WTC11 (cell line): ENCODE measurements around the gene CFAP58. TPM values are rescaled to one million over a fixed set of nuclear protein-coding genes. Genes with fewer than 3 reads are reported as not detected.

ENCODE experiments used
- ATAC-seq: fragments of 200-7000 bp; cut with Tn5 transposase; 2 replicates; pipeline ENCODE4 v1.10.0; 2021; ENCODE audit warnings: mild to moderate bottlenecking, moderate library complexity
- CTCF ChIA-PET: fragments of 300-600 bp; sonication (Branson Sonifier 250); formaldehyde crosslinking; loops from one replicate; lab custom pipeline; 2021; ENCODE audit warnings: antibody characterized with exemption; lab: Charles Lee
- POLR2A ChIA-PET: fragments of 350-600 bp; sonication (Branson Sonifier 250); formaldehyde crosslinking; loops from one replicate; lab custom pipeline; 2021; ENCODE audit warnings: antibody characterized with exemption; lab: Charles Lee
- DNase-seq: peaks from one replicate; pipeline ENCODE4 v3.0.0; 2021; ENCODE audit warnings: low spot score
- H3K27ac Mint-ChIP-seq: 2 replicates; pipeline ENCODE4 v1.8.0; 2021; ENCODE audit warnings: mixed read lengths
- H3K27me3 Mint-ChIP-seq: 2 replicates; pipeline ENCODE4 v1.8.0; 2021; ENCODE audit warnings: low read depth, mild to moderate bottlenecking, moderate library complexity, mixed read lengths
- H3K36me3 Mint-ChIP-seq: 2 replicates; pipeline ENCODE4 v1.8.0; 2021; ENCODE audit warnings: mixed read lengths
- H3K4me1 Mint-ChIP-seq: 2 replicates; pipeline ENCODE4 v1.8.0; 2022; ENCODE audit warnings: mixed read lengths
- H3K4me3 Mint-ChIP-seq: 2 replicates; pipeline ENCODE4 v1.8.0; 2021; ENCODE audit warnings: mild to moderate bottlenecking, moderate library complexity, mixed read lengths
- H3K9me3 Mint-ChIP-seq: 2 replicates; pipeline ENCODE4 v1.8.0; 2021; ENCODE audit warnings: mixed read lengths
- AFF4 ChIP-seq: sonication (generic); formaldehyde crosslinking; IDR thresholded peaks from 2 replicates; pipeline ENCODE4 v1.8.1; 2023; ENCODE audit warnings: mild to moderate bottlenecking, missing genetic modification reagents, borderline replicate concordance
- CREB1 ChIP-seq: sonication (generic); formaldehyde crosslinking; IDR thresholded peaks from 2 replicates; pipeline ENCODE4 v1.8.0; 2023; ENCODE audit warnings: mild to moderate bottlenecking, missing genetic modification reagents
- FOXJ3 ChIP-seq: sonication (generic); formaldehyde crosslinking; IDR thresholded peaks from 2 replicates; pipeline ENCODE4 v1.9.0; 2021; ENCODE audit warnings: missing genetic modification reagents, mild to moderate bottlenecking, borderline replicate concordance
- FOXP1 ChIP-seq: sonication (generic); formaldehyde crosslinking; IDR thresholded peaks from 2 replicates; pipeline ENCODE4 v1.8.0; 2022; ENCODE audit warnings: missing genetic modification reagents, mild to moderate bottlenecking, moderate library complexity, borderline replicate concordance
- GTF2I ChIP-seq: fragments of 250-450 bp; sonication (Bioruptor Pico); conservative IDR thresholded peaks from 2 replicates; pipeline ENCODE4 v1.4.0; 2021; ENCODE audit warnings: mild to moderate bottlenecking
- IRF2 ChIP-seq: sonication (generic); formaldehyde crosslinking; IDR thresholded peaks from 2 replicates; pipeline ENCODE4 v1.8.0; 2022; ENCODE audit warnings: low read depth, missing genetic modification reagents, borderline replicate concordance
- MLX ChIP-seq: sonication (generic); formaldehyde crosslinking; IDR thresholded peaks from 2 replicates; pipeline ENCODE4 v1.8.1; 2023; ENCODE audit warnings: mild to moderate bottlenecking, missing genetic modification reagents, moderate library complexity
- OVOL2 ChIP-seq: fragments of 250-450 bp; sonication (Bioruptor Pico); IDR thresholded peaks from 2 replicates; pipeline ENCODE4 v1.9.0; 2021; ENCODE audit warnings: mild to moderate bottlenecking, borderline replicate concordance
- PREB ChIP-seq: sonication (generic); formaldehyde crosslinking; IDR thresholded peaks from 2 replicates; pipeline ENCODE4 v1.8.1; 2022; ENCODE audit warnings: mild to moderate bottlenecking, missing genetic modification reagents, moderate library complexity, borderline replicate concordance
- ZNF532 ChIP-seq: fragments of 250-450 bp; sonication (Bioruptor Pico); IDR thresholded peaks from 2 replicates; pipeline ENCODE4 v1.9.0; 2021; ENCODE audit warnings: mild to moderate bottlenecking, borderline replicate concordance
- ZNF671 ChIP-seq: fragments of 250-450 bp; sonication (Bioruptor Pico); IDR thresholded peaks from 2 replicates; pipeline ENCODE4 v1.8.0; 2021; ENCODE audit warnings: mild to moderate bottlenecking
- total RNA-seq: library from RNA; stranded (reverse); gene quantifications from 3 replicates; pipeline ENCODE4 v1.2.3, GENCODE V29; 2021
- TF ChIP-seq, protein P1 (sequence below): sonication (generic); formaldehyde crosslinking; IDR thresholded peaks from 2 replicates; pipeline ENCODE4 v1.8.0; 2023; ENCODE audit warnings: missing genetic modification reagents
- TF ChIP-seq, protein P2 (sequence below): sonication (generic); formaldehyde crosslinking; IDR thresholded peaks from 2 replicates; pipeline ENCODE4 v1.8.1; 2022; ENCODE audit warnings: missing genetic modification reagents, borderline replicate concordance
- TF ChIP-seq, protein P3 (sequence below): sonication (generic); formaldehyde crosslinking; IDR thresholded peaks from 2 replicates; pipeline ENCODE4 v1.8.0; 2023; ENCODE audit warnings: missing genetic modification reagents, mild to moderate bottlenecking, borderline replicate concordance
- TF ChIP-seq, protein P4 (sequence below): fragments of 250-450 bp; sonication (Bioruptor Pico); IDR thresholded peaks from 2 replicates; pipeline ENCODE4 v1.8.0; 2021; ENCODE audit warnings: mild to moderate bottlenecking

Gene CFAP58
- total RNA-seq, 1 experiment from 2014 or later, result 1.0 TPM

GRCh38 chr10:104307576-104308438 is 45.8 kb upstream of the CFAP58 start:
- Mint-ChIP-seq H3K9me3 (peaks cover 20% of the 10 kb centered on the region), H3K4me3 (no peak overlapping the region), H3K36me3 (peaks cover 22% of the 10 kb centered on the region), H3K27ac (peak overlapping the region; percentile 34; the same call in 1 of the 2 replicates), H3K27me3 (peaks cover 3% of the 10 kb centered on the region; the same call in 1 of the 2 replicates), H3K4me1 (peaks cover 6% of the 10 kb centered on the region)
- ATAC-seq (no peak), DNase-seq (no peak)
- ChIA-PET CTCF (interaction anchor here (0.5 to 3.7 kb wide), 13 partner anchors 7 to 307 kb away, joined by 3 to 55 read pairs (median 19); partner anchors contain the start of genes CFAP58 and ITPRIP), POLR2A (interaction anchor here (0.7 to 2.8 kb wide), 2 partner anchors 8 to 30 kb away, joined by 3 to 9 read pairs; partner anchors contain the start of gene ITPRIP)
- TF ChIP-seq, protein P1, sequence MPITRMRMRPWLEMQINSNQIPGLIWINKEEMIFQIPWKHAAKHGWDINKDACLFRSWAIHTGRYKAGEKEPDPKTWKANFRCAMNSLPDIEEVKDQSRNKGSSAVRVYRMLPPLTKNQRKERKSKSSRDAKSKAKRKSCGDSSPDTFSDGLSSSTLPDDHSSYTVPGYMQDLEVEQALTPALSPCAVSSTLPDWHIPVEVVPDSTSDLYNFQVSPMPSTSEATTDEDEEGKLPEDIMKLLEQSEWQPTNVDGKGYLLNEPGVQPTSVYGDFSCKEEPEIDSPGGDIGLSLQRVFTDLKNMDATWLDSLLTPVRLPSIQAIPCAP, result no peak
- TF ChIP-seq, protein P2, sequence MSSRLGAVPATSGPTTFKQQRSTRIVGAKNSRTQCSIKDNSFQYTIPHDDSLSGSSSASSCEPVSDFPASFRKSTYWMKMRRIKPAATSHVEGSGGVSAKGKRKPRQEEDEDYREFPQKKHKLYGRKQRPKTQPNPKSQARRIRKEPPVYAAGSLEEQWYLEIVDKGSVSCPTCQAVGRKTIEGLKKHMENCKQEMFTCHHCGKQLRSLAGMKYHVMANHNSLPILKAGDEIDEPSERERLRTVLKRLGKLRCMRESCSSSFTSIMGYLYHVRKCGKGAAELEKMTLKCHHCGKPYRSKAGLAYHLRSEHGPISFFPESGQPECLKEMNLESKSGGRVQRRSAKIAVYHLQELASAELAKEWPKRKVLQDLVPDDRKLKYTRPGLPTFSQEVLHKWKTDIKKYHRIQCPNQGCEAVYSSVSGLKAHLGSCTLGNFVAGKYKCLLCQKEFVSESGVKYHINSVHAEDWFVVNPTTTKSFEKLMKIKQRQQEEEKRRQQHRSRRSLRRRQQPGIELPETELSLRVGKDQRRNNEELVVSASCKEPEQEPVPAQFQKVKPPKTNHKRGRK, result no peak
- TF ChIP-seq FOXJ3 (no peak), AFF4 (CRISPR knock-in tag) (no peak), GTF2I (CRISPR knock-in tag) (no peak), MLX (CRISPR knock-in tag) (no peak), CREB1 (CRISPR knock-in tag) (no peak), PREB (CRISPR knock-in tag) (no peak), FOXP1 (CRISPR knock-in tag) (no peak), IRF2 (CRISPR knock-in tag) (no peak), ZNF671 (CRISPR knock-in tag) (no peak), ZNF532 (CRISPR knock-in tag) (no peak), OVOL2 (CRISPR knock-in tag) (no peak)
- TF ChIP-seq, protein P3, sequence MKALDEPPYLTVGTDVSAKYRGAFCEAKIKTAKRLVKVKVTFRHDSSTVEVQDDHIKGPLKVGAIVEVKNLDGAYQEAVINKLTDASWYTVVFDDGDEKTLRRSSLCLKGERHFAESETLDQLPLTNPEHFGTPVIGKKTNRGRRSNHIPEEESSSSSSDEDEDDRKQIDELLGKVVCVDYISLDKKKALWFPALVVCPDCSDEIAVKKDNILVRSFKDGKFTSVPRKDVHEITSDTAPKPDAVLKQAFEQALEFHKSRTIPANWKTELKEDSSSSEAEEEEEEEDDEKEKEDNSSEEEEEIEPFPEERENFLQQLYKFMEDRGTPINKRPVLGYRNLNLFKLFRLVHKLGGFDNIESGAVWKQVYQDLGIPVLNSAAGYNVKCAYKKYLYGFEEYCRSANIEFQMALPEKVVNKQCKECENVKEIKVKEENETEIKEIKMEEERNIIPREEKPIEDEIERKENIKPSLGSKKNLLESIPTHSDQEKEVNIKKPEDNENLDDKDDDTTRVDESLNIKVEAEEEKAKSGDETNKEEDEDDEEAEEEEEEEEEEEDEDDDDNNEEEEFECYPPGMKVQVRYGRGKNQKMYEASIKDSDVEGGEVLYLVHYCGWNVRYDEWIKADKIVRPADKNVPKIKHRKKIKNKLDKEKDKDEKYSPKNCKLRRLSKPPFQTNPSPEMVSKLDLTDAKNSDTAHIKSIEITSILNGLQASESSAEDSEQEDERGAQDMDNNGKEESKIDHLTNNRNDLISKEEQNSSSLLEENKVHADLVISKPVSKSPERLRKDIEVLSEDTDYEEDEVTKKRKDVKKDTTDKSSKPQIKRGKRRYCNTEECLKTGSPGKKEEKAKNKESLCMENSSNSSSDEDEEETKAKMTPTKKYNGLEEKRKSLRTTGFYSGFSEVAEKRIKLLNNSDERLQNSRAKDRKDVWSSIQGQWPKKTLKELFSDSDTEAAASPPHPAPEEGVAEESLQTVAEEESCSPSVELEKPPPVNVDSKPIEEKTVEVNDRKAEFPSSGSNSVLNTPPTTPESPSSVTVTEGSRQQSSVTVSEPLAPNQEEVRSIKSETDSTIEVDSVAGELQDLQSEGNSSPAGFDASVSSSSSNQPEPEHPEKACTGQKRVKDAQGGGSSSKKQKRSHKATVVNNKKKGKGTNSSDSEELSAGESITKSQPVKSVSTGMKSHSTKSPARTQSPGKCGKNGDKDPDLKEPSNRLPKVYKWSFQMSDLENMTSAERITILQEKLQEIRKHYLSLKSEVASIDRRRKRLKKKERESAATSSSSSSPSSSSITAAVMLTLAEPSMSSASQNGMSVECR, result no peak
- TF ChIP-seq, protein P4, sequence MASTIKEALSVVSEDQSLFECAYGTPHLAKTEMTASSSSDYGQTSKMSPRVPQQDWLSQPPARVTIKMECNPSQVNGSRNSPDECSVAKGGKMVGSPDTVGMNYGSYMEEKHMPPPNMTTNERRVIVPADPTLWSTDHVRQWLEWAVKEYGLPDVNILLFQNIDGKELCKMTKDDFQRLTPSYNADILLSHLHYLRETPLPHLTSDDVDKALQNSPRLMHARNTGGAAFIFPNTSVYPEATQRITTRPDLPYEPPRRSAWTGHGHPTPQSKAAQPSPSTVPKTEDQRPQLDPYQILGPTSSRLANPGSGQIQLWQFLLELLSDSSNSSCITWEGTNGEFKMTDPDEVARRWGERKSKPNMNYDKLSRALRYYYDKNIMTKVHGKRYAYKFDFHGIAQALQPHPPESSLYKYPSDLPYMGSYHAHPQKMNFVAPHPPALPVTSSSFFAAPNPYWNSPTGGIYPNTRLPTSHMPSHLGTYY (CRISPR knock-in tag), result no peak
